ENCODE results near the gene SLCO2A1. TPM values are rescaled to one million over a fixed set of nuclear protein-coding genes. Genes with fewer than 3 reads are reported as not detected.

Gene SLCO2A1
- total RNA-seq, 1 donor: 0.36 TPM

- peak; percentile 14 for DNase-seq (ENCODE audit: insufficient read length, low spot score, missing footprints)
- H3K4me3 ChIP-seq (ENCODE audit: insufficient read depth, low read length): no peak overlapping the region
- TF ChIP-seq CTCF (IDR thresholded peaks at IDR 0.05; ENCODE audit: extremely low read depth, low read depth, low read length): no peak
- no peak overlapping the region for H3K27ac ChIP-seq (ENCODE audit: low read depth, low read length)
- no peak overlapping the region for H2AFZ ChIP-seq (ENCODE audit: low read length)
- no peaks in the 10 kb centered on the region for H4K20me1 ChIP-seq (ENCODE audit: insufficient read depth, low read length)
- H3K4me1 ChIP-seq (ENCODE audit: insufficient read depth, low read length): no peaks in the 10 kb centered on the region
- no peak overlapping the region for H3K4me2 ChIP-seq (ENCODE audit: insufficient read depth, low read length)
- H3K9me3 ChIP-seq (ENCODE audit: low read depth, low read length): no peaks in the 10 kb centered on the region
- peaks cover 6% of the 10 kb centered on the region for H3K27me3 ChIP-seq (ENCODE audit: insufficient read depth, low read length)
- no peaks in the 10 kb centered on the region for H3K36me3 ChIP-seq (ENCODE audit: insufficient read depth, low read length)
- H3K79me2 ChIP-seq (ENCODE audit: insufficient read depth, low read length): no peaks in the 10 kb centered on the region
Observed at GRCh38 chr3:134018850-134019249, 10.9 kb downstream of the SLCO2A1 start.

- H3K4me3 ChIP-seq (ENCODE audit: insufficient read depth, low read length): no peak overlapping the region
- no peak overlapping the region for H3K4me2 ChIP-seq (ENCODE audit: insufficient read depth, low read length)
- no peaks in the 10 kb centered on the region for H3K36me3 ChIP-seq (ENCODE audit: insufficient read depth, low read length)
- H3K9me3 ChIP-seq (ENCODE audit: low read depth, low read length): no peaks in the 10 kb centered on the region
- TF ChIP-seq CTCF (IDR thresholded peaks at IDR 0.05; ENCODE audit: extremely low read depth, low read depth, low read length): no peak
- no peaks in the 10 kb centered on the region for H3K4me1 ChIP-seq (ENCODE audit: insufficient read depth, low read length)
- H3K79me2 ChIP-seq (ENCODE audit: insufficient read depth, low read length): no peaks in the 10 kb centered on the region
- DNase-seq (ENCODE audit: insufficient read length, low spot score, missing footprints): peak; percentile 17
- H3K27me3 ChIP-seq (ENCODE audit: insufficient read depth, low read length): peaks cover 6% of the 10 kb centered on the region
- H2AFZ ChIP-seq (ENCODE audit: low read length): no peak overlapping the region
- no peaks in the 10 kb centered on the region for H4K20me1 ChIP-seq (ENCODE audit: insufficient read depth, low read length)
- H3K27ac ChIP-seq (ENCODE audit: low read depth, low read length): no peak overlapping the region
Observed at GRCh38 chr3:134018406-134018805, 11.3 kb downstream of the SLCO2A1 start.

GRCh38 chr3:134017490-134017889 lies 12.2 kb downstream of the SLCO2A1 start:
- Histone ChIP-seq H3K4me1 (ENCODE audit: insufficient read depth, low read length) (no peaks in the 10 kb centered on the region), H3K9me3 (ENCODE audit: low read depth, low read length) (no peaks in the 10 kb centered on the region), H3K27ac (ENCODE audit: low read depth, low read length) (no peak overlapping the region), H3K36me3 (ENCODE audit: insufficient read depth, low read length) (no peaks in the 10 kb centered on the region), H2AFZ (ENCODE audit: low read length) (no peak overlapping the region), H3K4me3 (ENCODE audit: insufficient read depth, low read length) (no peak overlapping the region), H4K20me1 (ENCODE audit: insufficient read depth, low read length) (no peaks in the 10 kb centered on the region), H3K79me2 (ENCODE audit: insufficient read depth, low read length) (no peaks in the 10 kb centered on the region), H3K27me3 (ENCODE audit: insufficient read depth, low read length) (peaks cover 6% of the 10 kb centered on the region), H3K4me2 (ENCODE audit: insufficient read depth, low read length) (no peak overlapping the region)
- no peak for DNase-seq (ENCODE audit: insufficient read length, low spot score, missing footprints)
- TF ChIP-seq CTCF (IDR thresholded peaks at IDR 0.05; ENCODE audit: extremely low read depth, low read depth, low read length): no peak

GRCh38 chr3:134014270-134014669 lies 15.5 kb downstream of the SLCO2A1 start:
- Histone ChIP-seq H3K4me2 (ENCODE audit: insufficient read depth, low read length) (no peak overlapping the region), H3K79me2 (ENCODE audit: insufficient read depth, low read length) (no peaks in the 10 kb centered on the region)
- DNase-seq (ENCODE audit: insufficient read length, low spot score, missing footprints): no peak

More at GRCh38 chr3:134014270-134014669, 15.5 kb downstream of the SLCO2A1 start:
- H3K27me3 ChIP-seq (ENCODE audit: insufficient read depth, low read length): peaks cover 6% of the 10 kb centered on the region
- no peaks in the 10 kb centered on the region for H3K9me3 ChIP-seq (ENCODE audit: low read depth, low read length)
- H3K27ac ChIP-seq (ENCODE audit: low read depth, low read length): no peak overlapping the region
- H3K4me3 ChIP-seq (ENCODE audit: insufficient read depth, low read length): no peak overlapping the region
- no peaks in the 10 kb centered on the region for H4K20me1 ChIP-seq (ENCODE audit: insufficient read depth, low read length)
- no peak overlapping the region for H2AFZ ChIP-seq (ENCODE audit: low read length)
- H3K4me1 ChIP-seq (ENCODE audit: insufficient read depth, low read length): peaks cover 9% of the 10 kb centered on the region
- H3K36me3 ChIP-seq (ENCODE audit: insufficient read depth, low read length): no peaks in the 10 kb centered on the region
- TF ChIP-seq CTCF (IDR thresholded peaks at IDR 0.05; ENCODE audit: extremely low read depth, low read depth, low read length): no peak

Measured in osteoblast (primary cell).